H4 (cell line): Measurements from ENCODE around the gene MLX. TPM values are rescaled to one million over a fixed set of nuclear protein-coding genes. Genes with fewer than 3 reads are reported as not detected.
"Not testable (repeated sequence)": the region's sequence is repeated elsewhere in the genome, so short reads cannot be mapped to it uniquely, and the experiment has no call there.

ENCODE experiments used
- DNase-seq: peaks from one replicate; pipeline ENCODE4 v3.0.0-alpha.2; 2015; ENCODE audit warnings: low spot score
- total RNA-seq: library from RNA; depleted of rRNA; stranded (reverse); fragments of >200 nt; shearing (Covaris generic); gene quantifications from 2 replicates; pipeline ENCODE4 v1.2.3, GENCODE V29; 2014

Gene MLX
- total RNA-seq, 1 experiment from 2014 or later = 31.9 TPM

- no peak for DNase-seq
These were observed 11.7 kb upstream of the MLX start for GRCh38 chr17:42555122-42555622.

- DNase-seq = not testable (repeated sequence)
These were observed 10.8 kb upstream of the MLX start for GRCh38 chr17:42555961-42556617.

- no peak for DNase-seq
These were observed 7.8 kb upstream of the MLX start for GRCh38 chr17:42559075-42559474.

- no peak for DNase-seq
These were observed 6.7 kb upstream of the MLX start for GRCh38 chr17:42560246-42560645.

GRCh38 chr17:42561897-42562387 lies 5.0 kb upstream of the MLX start, which contains the start of gene COASY:
Gene COASY (plus strand): TSS chr17:42562148. CDS start chr17:42562623, 475 bp downstream.
- DNase-seq = peak; percentile 95

- no peak for DNase-seq
These were observed 4.3 kb upstream of the MLX start for GRCh38 chr17:42562388-42563142.

- DNase-seq = no peak
These were observed 3.8 kb upstream of the MLX start for GRCh38 chr17:42563143-42563509.

- DNase-seq = peak; percentile 40
These were observed 3.4 kb upstream of the MLX start for GRCh38 chr17:42563543-42563942.

GRCh38 chr17:42563950-42564349 lies 3.0 kb upstream of the MLX start:
- no peak for DNase-seq

- no peak for DNase-seq
These were observed 1.9 kb upstream of the MLX start for GRCh38 chr17:42564815-42565522.

GRCh38 chr17:42565523-42566214 lies 1.2 kb upstream of the MLX start:
- DNase-seq = no peak

GRCh38 chr17:42566215-42566882 lies 551 bp upstream of the MLX start:
- no peak for DNase-seq

- DNase-seq = no peak
These were observed 1.6 kb downstream of the MLX start for GRCh38 chr17:42568341-42569111.

GRCh38 chr17:42571435-42572225 lies 4.7 kb downstream of the MLX start:
- DNase-seq = no peak

GRCh38 chr17:42573095-42573494 lies 6.2 kb downstream of the MLX start:
- no peak for DNase-seq

GRCh38 chr17:42574463-42574862 lies 7.6 kb downstream of the MLX start:
- DNase-seq = no peak

GRCh38 chr17:42577140-42577531 lies 10.2 kb downstream of the MLX start:
- no peak for DNase-seq

GRCh38 chr17:42577532-42578281 lies 10.8 kb downstream of the MLX start, which contains the start of gene PSMC3IP:
Gene PSMC3IP (minus strand): TSS chr17:42577729. CDS start chr17:42577686, 43 bp downstream.
- DNase-seq = peak; percentile 89
